H9 (cell line): ENCODE data around the gene KSR1. TPM values are rescaled to one million over a fixed set of nuclear protein-coding genes. Genes with fewer than 3 reads are reported as not detected.

Source experiments
- DNase-seq: peaks from one replicate; pipeline ENCODE4 v3.0.0-alpha.2; 2017
- H2AFZ ChIP-seq: one replicate; pipeline ENCODE4 v1.6.1; 2013; ENCODE audit warnings: mild to moderate bottlenecking, low read length, control low read depth, moderate library complexity
- H2AK5ac ChIP-seq: 2 replicates; pipeline ENCODE4 v1.6.1; 2013; ENCODE audit warnings: low read length, control low read depth, mixed read lengths; ENCODE audit not compliant: insufficient read length
- H2BK120ac ChIP-seq: one replicate; pipeline ENCODE4 v1.6.1; 2013; ENCODE audit warnings: low read depth, mild to moderate bottlenecking, low read length, control low read depth, inconsistent platforms; ENCODE audit not compliant: poor library complexity, severe bottlenecking
- H2BK12ac ChIP-seq: 2 replicates; pipeline ENCODE4 v1.6.1; 2013; ENCODE audit warnings: low read length, control low read depth, mixed read lengths, low read depth; ENCODE audit not compliant: insufficient read length
- H2BK15ac ChIP-seq: 2 replicates; pipeline ENCODE4 v1.6.1; 2013; ENCODE audit warnings: low read depth, low read length, control low read depth
- H2BK20ac ChIP-seq: one replicate; pipeline ENCODE4 v1.6.1; 2013; ENCODE audit warnings: low read depth, mild to moderate bottlenecking, low read length, control low read depth, inconsistent platforms; ENCODE audit not compliant: poor library complexity, severe bottlenecking
- H2BK5ac ChIP-seq: 2 replicates; pipeline ENCODE4 v1.6.1; 2013; ENCODE audit warnings: low read length, control low read depth, mixed read lengths; ENCODE audit not compliant: insufficient read length
- H3K14ac ChIP-seq: 2 replicates; pipeline ENCODE4 v1.6.1; 2013; ENCODE audit warnings: low read length, control low read depth; ENCODE audit not compliant: insufficient read depth
- H3K18ac ChIP-seq: 2 replicates; pipeline ENCODE4 v1.6.1; 2013; ENCODE audit warnings: low read depth, mild to moderate bottlenecking, mixed read lengths, low read length, control low read depth; ENCODE audit not compliant: insufficient read length
- H3K23ac ChIP-seq: 2 replicates; pipeline ENCODE4 v1.6.1; 2013; ENCODE audit warnings: low read length, control low read depth, mixed read lengths, low read depth; ENCODE audit not compliant: insufficient read length
- H3K23me2 ChIP-seq: 2 replicates; pipeline ENCODE4 v1.6.1; 2013; ENCODE audit warnings: low read depth, mild to moderate bottlenecking, mixed read lengths, low read length, control low read depth; ENCODE audit not compliant: insufficient read length, poor library complexity, severe bottlenecking
- H3K27ac ChIP-seq: 2 replicates; pipeline ENCODE4 v1.5.1; 2013; ENCODE audit warnings: low read length, control low read depth, mixed read lengths, low read depth; ENCODE audit not compliant: insufficient read length
- H3K27me3 ChIP-seq: 2 replicates; pipeline ENCODE4 v1.6.1; 2013; ENCODE audit warnings: low read length, control low read depth, inconsistent platforms; ENCODE audit not compliant: insufficient read depth
- H3K4ac ChIP-seq: 2 replicates; pipeline ENCODE4 v1.6.1; 2013; ENCODE audit warnings: low read depth, mild to moderate bottlenecking, control low read depth, inconsistent platforms, low read length, moderate library complexity
- H3K4me1 ChIP-seq: 2 replicates; pipeline ENCODE4 v1.6.1; 2013; ENCODE audit warnings: low read length, control low read depth, inconsistent platforms; ENCODE audit not compliant: insufficient read depth
- H3K4me2 ChIP-seq: 2 replicates; pipeline ENCODE4 v1.6.1; 2013; ENCODE audit warnings: low read length, control low read depth, mixed read lengths; ENCODE audit not compliant: insufficient read length, insufficient read depth
- H3K56ac ChIP-seq: 2 replicates; pipeline ENCODE4 v1.6.1; 2013; ENCODE audit warnings: low read depth, mild to moderate bottlenecking, mixed read lengths, low read length, control low read depth; ENCODE audit not compliant: insufficient read length
- H3K79me1 ChIP-seq: 2 replicates; pipeline ENCODE4 v1.6.1; 2013; ENCODE audit warnings: low read depth, mild to moderate bottlenecking, moderate library complexity, low read length, control low read depth, inconsistent platforms; ENCODE audit not compliant: insufficient read depth, poor library complexity, severe bottlenecking
- H3K79me2 ChIP-seq: 2 replicates; pipeline ENCODE4 v1.6.1; 2013; ENCODE audit warnings: low read length, control low read depth, inconsistent platforms; ENCODE audit not compliant: insufficient read depth
- H3K9ac ChIP-seq: 2 replicates; pipeline ENCODE4 v1.6.1; 2013; ENCODE audit warnings: low read length, control low read depth, mixed read lengths; ENCODE audit not compliant: insufficient read length; ENCODE audit errors: extremely low read depth
- H3K9me3 ChIP-seq: one replicate; pipeline ENCODE4 v1.6.1; 2013; ENCODE audit warnings: low read depth, low read length, inconsistent platforms; ENCODE audit not compliant: control insufficient read depth
- H3T11ph ChIP-seq: one replicate; pipeline ENCODE4 v1.6.1; 2013; ENCODE audit warnings: mild to moderate bottlenecking, low read length, control low read depth, inconsistent platforms
- H4K20me1 ChIP-seq: one replicate; pipeline ENCODE4 v1.6.1; 2013; ENCODE audit not compliant: control insufficient read depth, insufficient read length, insufficient read depth
- H4K5ac ChIP-seq: 2 replicates; pipeline ENCODE4 v1.6.1; 2013; ENCODE audit warnings: low read depth, mild to moderate bottlenecking, mixed read lengths, low read length, control low read depth; ENCODE audit not compliant: insufficient read length
- H4K8ac ChIP-seq: replicated peaks from 2 replicates; pipeline ENCODE4 v1.6.1; 2013; ENCODE audit warnings: low read length, control low read depth, mixed read lengths, low read depth; ENCODE audit not compliant: insufficient read length
- H4K91ac ChIP-seq: 2 replicates; pipeline ENCODE4 v1.6.1; 2013; ENCODE audit warnings: low read depth, mild to moderate bottlenecking, moderate library complexity, mixed read lengths, low read length, control low read depth; ENCODE audit not compliant: insufficient read length
- H3K27ac Mint-ChIP-seq, 3 experiments: 2 replicates in 2 of 3; 3 replicates in 1 of 3; pipeline ENCODE4 v1.8.0; 2020 to 2021; ENCODE audit warnings: mixed read lengths in 3 of 3, mild to moderate bottlenecking in 1 of 3, moderate library complexity in 1 of 3
- H3K27me3 Mint-ChIP-seq: 2 replicates; pipeline ENCODE4 v1.8.0; 2021; ENCODE audit warnings: low read depth, mild to moderate bottlenecking, moderate library complexity, mixed read lengths
- H3K36me3 Mint-ChIP-seq, 3 experiments: 2 replicates in 2 of 3; 3 replicates in 1 of 3; pipeline ENCODE4 v1.8.0; 2020 to 2021; ENCODE audit warnings: low read depth in 3 of 3, mixed read lengths in 3 of 3; ENCODE audit not compliant: insufficient read depth in 1 of 3
- H3K4me1 Mint-ChIP-seq, 2 experiments: 2 replicates each; pipeline ENCODE4 v1.8.0; 2020; ENCODE audit warnings: mixed read lengths in 2 of 2
- H3K4me3 Mint-ChIP-seq, 2 experiments: 2 replicates in 1 of 2; 3 replicates in 1 of 2; pipeline ENCODE4 v1.8.0; 2020 to 2021; ENCODE audit warnings: mild to moderate bottlenecking in 2 of 2, mixed read lengths in 2 of 2, moderate library complexity in 1 of 2
- H3K9me3 Mint-ChIP-seq, 2 experiments: 2 replicates in 1 of 2; 3 replicates in 1 of 2; pipeline ENCODE4 v1.8.0; 2020; ENCODE audit warnings: mild to moderate bottlenecking in 2 of 2, mixed read lengths in 2 of 2, moderate library complexity in 1 of 2
- WGBS: extraction: QIAGEN DNeasy Blood & Tissue Kit; methylation state at CpG from one replicate; pipeline ENCODE4 v1.1.7; 2013; ENCODE audit warnings: missing lambda C conversion rate, low lambda C conversion rate, mixed read lengths; ENCODE audit not compliant: insufficient read length; ENCODE audit errors: extremely low coverage; 5-methylcytosine and 5-hydroxymethylcytosine counted together
- total RNA-seq: library from RNA; stranded (reverse); gene quantifications from 2 replicates; pipeline ENCODE4 v1.2.1, GENCODE V29; 2021
- TF ChIP-seq, protein P1 (sequence below): fragments of 200-600 bp; sonication (generic); conservative IDR thresholded peaks from 3 replicates; pipeline ENCODE4 v1.8.0; 2021; ENCODE audit warnings: antibody characterized with exemption, mild to moderate bottlenecking

The KSR1 gene
- total RNA-seq, 1 experiment from 2014 or later = 44.9 TPM

DNA sequence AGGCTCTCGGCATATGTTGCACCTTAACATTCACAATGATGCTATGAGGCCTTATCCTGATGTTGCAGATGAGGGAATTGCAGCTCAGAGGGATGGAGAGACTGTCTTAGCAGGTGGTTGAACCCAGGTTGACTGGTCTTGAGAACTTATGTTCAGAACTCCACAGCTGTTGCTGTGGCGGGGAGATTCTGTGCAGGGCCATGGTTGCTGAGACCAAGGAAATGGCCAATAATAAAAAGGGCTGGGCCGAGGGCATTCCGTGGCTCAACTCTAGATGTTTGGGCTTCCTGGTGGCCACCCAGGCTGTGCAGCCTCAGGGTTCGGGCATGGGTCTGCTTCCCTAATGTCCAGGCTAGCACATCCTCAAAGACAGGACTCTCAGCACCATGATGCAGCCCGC, 5.9 kb downstream of the KSR1 start:
- TF ChIP-seq, protein P1, sequence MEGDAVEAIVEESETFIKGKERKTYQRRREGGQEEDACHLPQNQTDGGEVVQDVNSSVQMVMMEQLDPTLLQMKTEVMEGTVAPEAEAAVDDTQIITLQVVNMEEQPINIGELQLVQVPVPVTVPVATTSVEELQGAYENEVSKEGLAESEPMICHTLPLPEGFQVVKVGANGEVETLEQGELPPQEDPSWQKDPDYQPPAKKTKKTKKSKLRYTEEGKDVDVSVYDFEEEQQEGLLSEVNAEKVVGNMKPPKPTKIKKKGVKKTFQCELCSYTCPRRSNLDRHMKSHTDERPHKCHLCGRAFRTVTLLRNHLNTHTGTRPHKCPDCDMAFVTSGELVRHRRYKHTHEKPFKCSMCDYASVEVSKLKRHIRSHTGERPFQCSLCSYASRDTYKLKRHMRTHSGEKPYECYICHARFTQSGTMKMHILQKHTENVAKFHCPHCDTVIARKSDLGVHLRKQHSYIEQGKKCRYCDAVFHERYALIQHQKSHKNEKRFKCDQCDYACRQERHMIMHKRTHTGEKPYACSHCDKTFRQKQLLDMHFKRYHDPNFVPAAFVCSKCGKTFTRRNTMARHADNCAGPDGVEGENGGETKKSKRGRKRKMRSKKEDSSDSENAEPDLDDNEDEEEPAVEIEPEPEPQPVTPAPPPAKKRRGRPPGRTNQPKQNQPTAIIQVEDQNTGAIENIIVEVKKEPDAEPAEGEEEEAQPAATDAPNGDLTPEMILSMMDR = no peak

More for the DNA sequence above, 5.9 kb downstream of the KSR1 start:
- H3T11ph ChIP-seq = no peak overlapping the region
- no peak overlapping the region for H3K27ac ChIP-seq
- H4K5ac ChIP-seq = no peak overlapping the region
- peaks cover 3% of the 10 kb centered on the region for H3K79me1 ChIP-seq
- H3K9me3 ChIP-seq = no peaks in the 10 kb centered on the region
- H3K9ac ChIP-seq = no peak overlapping the region
- Mint-ChIP-seq H3K4me1 (peaks cover 75 to 81% of the 10 kb centered on the region in 2 experiments), H3K36me3 (peaks cover 0 to 2% (median 0%) of the 10 kb centered on the region in 3 experiments; a peak in 1 of 7 replicates), H3K27ac (peak overlapping the region in 1 of 3 experiments; percentile 28; a peak in 2 of 7 replicates), H3K27me3 (peaks cover 4% of the 10 kb centered on the region; the same call in 1 of the 2 replicates), H3K4me3 (no peak overlapping the region), H3K9me3 (peaks cover 0 to 2% of the 10 kb centered on the region in 2 experiments; a peak in 2 of 5 replicates)
- H2BK12ac ChIP-seq = no peak overlapping the region
- H3K79me2 ChIP-seq = peaks cover 17% of the 10 kb centered on the region; the same call in 1 of the 2 replicates
- no peak overlapping the region for H2BK120ac ChIP-seq
- H3K4me2 ChIP-seq = no peak overlapping the region
- H3K23me2 ChIP-seq = peaks cover 5% of the 10 kb centered on the region
- H2BK5ac ChIP-seq = no peak overlapping the region
- no peak overlapping the region for H2BK15ac ChIP-seq
- no peak overlapping the region for H3K56ac ChIP-seq
- H2AK5ac ChIP-seq = no peak overlapping the region
- H3K4me1 ChIP-seq = peaks cover 12% of the 10 kb centered on the region; the same call in 1 of the 2 replicates
- WGBS = no CpG with 5 or more reads among the region's 6 CpGs
- H2AFZ ChIP-seq = no peak overlapping the region
- H3K14ac ChIP-seq = no peak overlapping the region
- no peak for DNase-seq
- no peak overlapping the region for H4K8ac ChIP-seq
- H3K18ac ChIP-seq = no peak overlapping the region
- H4K91ac ChIP-seq = no peak overlapping the region
- H3K23ac ChIP-seq = no peak overlapping the region
- no peaks in the 10 kb centered on the region for H4K20me1 ChIP-seq
- H2BK20ac ChIP-seq = no peak overlapping the region
- H3K4ac ChIP-seq = no peak overlapping the region
- no peaks in the 10 kb centered on the region; the same call in 1 of the 2 replicates for H3K27me3 ChIP-seq
